Hepatocyte (in vitro differentiated cells): ENCODE results near the gene CNTN4. TPM values are rescaled to one million over a fixed set of nuclear protein-coding genes. Genes with fewer than 3 reads are reported as not detected.

Experiments
- DNase-seq: peaks from one replicate; pipeline ENCODE4 v3.0.0-alpha.2; 2016; ENCODE audit warnings: low spot score
- H2AFZ ChIP-seq: fragments of 200-600 bp; sonication (generic); 2 replicates; pipeline ENCODE4 v1.6.0; 2016; ENCODE audit warnings: antibody characterized with exemption, mild to moderate bottlenecking
- H3K27ac ChIP-seq: fragments of 200-600 bp; sonication (generic); 2 replicates; pipeline ENCODE4 v1.5.1; 2016; ENCODE audit warnings: mild to moderate bottlenecking
- H3K27me3 ChIP-seq: fragments of 200-600 bp; sonication (generic); 2 replicates; pipeline ENCODE4 v1.6.1; 2016
- H3K36me3 ChIP-seq: fragments of 200-600 bp; sonication (generic); replicated peaks from 2 replicates; pipeline ENCODE4 v1.5.1; 2016; ENCODE audit warnings: low read depth; ENCODE audit not compliant: insufficient read depth
- H3K4me1 ChIP-seq: fragments of 200-600 bp; sonication (generic); 2 replicates; pipeline ENCODE4 v1.5.1; 2016; ENCODE audit warnings: mild to moderate bottlenecking, moderate library complexity; ENCODE audit not compliant: insufficient read depth
- H3K4me2 ChIP-seq: fragments of 200-600 bp; sonication (generic); 2 replicates; pipeline ENCODE4 v1.6.0; 2016
- H3K4me3 ChIP-seq: fragments of 200-600 bp; sonication (generic); 2 replicates; pipeline ENCODE4 v1.5.1; 2016; ENCODE audit warnings: mild to moderate bottlenecking
- H3K79me2 ChIP-seq: fragments of 200-600 bp; sonication (generic); 2 replicates; pipeline ENCODE4 v1.6.0; 2017; ENCODE audit warnings: mild to moderate bottlenecking
- H3K9me2 ChIP-seq: fragments of 200-600 bp; sonication (generic); replicated peaks from 2 replicates; pipeline ENCODE4 v1.6.0; 2017; ENCODE audit warnings: mild to moderate bottlenecking; ENCODE audit not compliant: insufficient read depth
- H3K9me3 ChIP-seq: fragments of 200-600 bp; sonication (generic); 2 replicates; pipeline ENCODE4 v1.5.1; 2016; ENCODE audit warnings: low read depth, mild to moderate bottlenecking
- H4K20me1 ChIP-seq: fragments of 200-600 bp; sonication (generic); 2 replicates; pipeline ENCODE4 v1.6.0; 2016; ENCODE audit warnings: mild to moderate bottlenecking; ENCODE audit not compliant: insufficient read depth, poor library complexity, severe bottlenecking
- CTCF ChIP-seq: fragments of 200-600 bp; sonication (generic); IDR thresholded peaks from 2 replicates; pipeline ENCODE4 v1.5.1; 2016; ENCODE audit warnings: antibody characterized with exemption, mild to moderate bottlenecking; ENCODE audit not compliant: poor library complexity
- EZH2 ChIP-seq: fragments of 200-600 bp; sonication (generic); IDR thresholded peaks from 2 replicates; pipeline ENCODE4 v1.6.1; 2016; ENCODE audit warnings: antibody characterized with exemption, mild to moderate bottlenecking, borderline replicate concordance
- EZH2phosphoT487 ChIP-seq: fragments of 200-600 bp; sonication (generic); IDR thresholded peaks from one replicate; pipeline ENCODE4 v1.6.1; 2018; ENCODE audit warnings: antibody characterized with exemption, mild to moderate bottlenecking, low read depth, moderate library complexity; ENCODE audit not compliant: unreplicated experiment, severe bottlenecking
- whole genome bisulfite sequencing: methylation state at CpG from one replicate; pipeline ENCODE4 v1.1.6; 2016; ENCODE audit warnings: low lambda C conversion rate; ENCODE audit errors: missing lambda C conversion rate; 5-methylcytosine and 5-hydroxymethylcytosine counted together
- polyA plus RNA-seq: library from polyadenylated mRNA; unstranded; fragments of >200 nt; fragmentation: Nextera tagmentation; extraction: Ambion mirVana; gene quantifications from 2 replicates; pipeline ENCODE4 v1.2.1, GENCODE V29; 2016
- total RNA-seq: library from RNA; depleted of rRNA; stranded (reverse); fragments of >200 nt; gene quantifications from 2 replicates; pipeline ENCODE4 v1.2.3, GENCODE V29; 2014

The CNTN4 gene
- total and polyA plus RNA-seq, 2 experiments from 2014 or later = 17.6 to 30.3 TPM

GRCh38 chr3:3087279-3087678, 988.6 kb downstream of the CNTN4 start:
- H3K36me3 ChIP-seq = no peaks in the 10 kb centered on the region
- TF ChIP-seq CTCF (no peak), EZH2 (no peak), EZH2phosphoT487 (no peak)
- H4K20me1 ChIP-seq = no peaks in the 10 kb centered on the region
- H3K27me3 ChIP-seq = no peaks in the 10 kb centered on the region
- H2AFZ ChIP-seq = no peak overlapping the region
- no peaks in the 10 kb centered on the region for H3K79me2 ChIP-seq
- no peaks in the 10 kb centered on the region for H3K9me2 ChIP-seq
- no peaks in the 10 kb centered on the region for H3K4me1 ChIP-seq
- H3K4me3 ChIP-seq = no peak overlapping the region
- H3K9me3 ChIP-seq = no peaks in the 10 kb centered on the region
- H3K4me2 ChIP-seq = no peak overlapping the region
- no peak overlapping the region for H3K27ac ChIP-seq
- no peak for DNase-seq

GRCh38 chr3:3087716-3088465, 989.2 kb downstream of the CNTN4 start:
- Histone ChIP-seq H3K4me1 (no peaks in the 10 kb centered on the region), H3K4me3 (no peak overlapping the region), H3K36me3 (no peaks in the 10 kb centered on the region), H3K27me3 (no peaks in the 10 kb centered on the region), H3K9me2 (no peaks in the 10 kb centered on the region), H3K27ac (no peak overlapping the region), H3K79me2 (no peaks in the 10 kb centered on the region), H2AFZ (no peak overlapping the region), H3K9me3 (no peaks in the 10 kb centered on the region), H4K20me1 (no peaks in the 10 kb centered on the region), H3K4me2 (no peak overlapping the region)
- DNase-seq = no peak
- TF ChIP-seq EZH2phosphoT487 = no peak
- WGBS = 82% methylated on average over 7 of the region's 7 CpGs

- H3K4me2 ChIP-seq = no peak overlapping the region
- no peaks in the 10 kb centered on the region for H3K27me3 ChIP-seq
- no peak for DNase-seq
- no peaks in the 10 kb centered on the region for H3K4me1 ChIP-seq
- no peaks in the 10 kb centered on the region for H3K79me2 ChIP-seq
- H3K4me3 ChIP-seq = no peak overlapping the region
- TF ChIP-seq EZH2 (no peak), EZH2phosphoT487 (no peak), CTCF (no peak)
- H3K36me3 ChIP-seq = no peaks in the 10 kb centered on the region
- H3K9me2 ChIP-seq = no peaks in the 10 kb centered on the region
- H4K20me1 ChIP-seq = no peaks in the 10 kb centered on the region
- 84% methylated on average over 4 of the region's 4 CpGs for WGBS
- H3K27ac ChIP-seq = no peak overlapping the region
- H3K9me3 ChIP-seq = no peaks in the 10 kb centered on the region
- H2AFZ ChIP-seq = no peak overlapping the region
Measured at GRCh38 chr3:3089017-3089416, 990.4 kb downstream of the CNTN4 start.

- DNase-seq = no peak
- Histone ChIP-seq H3K9me2 (no peaks in the 10 kb centered on the region), H3K4me1 (no peaks in the 10 kb centered on the region), H3K4me2 (no peak overlapping the region), H2AFZ (no peak overlapping the region), H3K4me3 (no peak overlapping the region), H3K79me2 (no peaks in the 10 kb centered on the region), H3K9me3 (no peaks in the 10 kb centered on the region), H3K36me3 (no peaks in the 10 kb centered on the region), H3K27ac (no peak overlapping the region), H4K20me1 (no peaks in the 10 kb centered on the region), H3K27me3 (peaks cover 7% of the 10 kb centered on the region)
- TF ChIP-seq EZH2 (no peak), EZH2phosphoT487 (no peak)
- WGBS = 69% methylated on average over 4 of the region's 4 CpGs
Measured at GRCh38 chr3:3097958-3098357, 999.3 kb downstream of the CNTN4 start.
